Left lung (tissue), 10 donors: ENCODE measurements around the gene ATOX1. TPM values are rescaled to one million over a fixed set of nuclear protein-coding genes. Genes with fewer than 3 reads are reported as not detected.
"Not testable (repeated sequence)": the region's sequence is repeated elsewhere in the genome, so short reads cannot be mapped to it uniquely, and the experiment has no call there.

Experiments
- ATAC-seq: fragments of 200-7000 bp; cut with Tn5 transposase; one replicate; pipeline ENCODE4 v1.9.1; 2020; ENCODE audit warnings: moderate library complexity
- DNase-seq, 4 donors: peaks; one replicate each; pipeline ENCODE4 v3.0.0-alpha.2; 2013 to 2020
- H3K27ac ChIP-seq, 2 donors: fragments of 200-600 bp; sonication (generic) in 1 of 2; one replicate each; pipeline versions ENCODE4 v1.5.0 to v1.8.0; 2020 to 2021
- H3K27me3 ChIP-seq, 2 donors: fragments of 200-600 bp; sonication (generic) in 1 of 2; one replicate each; pipeline versions ENCODE4 v1.5.0 to v1.8.0; 2020 to 2021
- H3K36me3 ChIP-seq, 2 donors: fragments of 200-600 bp; sonication (generic) in 1 of 2; one replicate each; pipeline versions ENCODE4 v1.5.0 to v1.8.0; 2020 to 2021
- H3K4me1 ChIP-seq, 2 donors: fragments of 200-600 bp; one replicate each; pipeline ENCODE4 v1.8.0; 2021
- H3K4me3 ChIP-seq, 2 donors: fragments of 200-600 bp; sonication (generic) in 1 of 2; one replicate each; pipeline versions ENCODE4 v1.5.0 to v1.8.0; 2020 to 2021; ENCODE audit warnings: mild to moderate bottlenecking in 1 of 2
- H3K9me3 ChIP-seq, 2 donors: fragments of 200-600 bp; sonication (generic) in 1 of 2; one replicate each; pipeline versions ENCODE4 v1.5.0 to v1.8.0; 2020 to 2021
- intact Hi-C, 2 donors: fragments of 100-400 bp; cut with DNase I; formaldehyde crosslinking; loops; one replicate each; pipeline versions ENCODE4 v1.11.2 to v1.14.2; 2022
- polyA plus RNA-seq, 6 donors: library from polyadenylated mRNA; unstranded; fragments of 120-200 nt; gene quantifications; one replicate each; pipeline ENCODE4 v1.2.1, GENCODE V29; 2013; ENCODE audit not compliant: insufficient read length in 6 of 6
- total RNA-seq, 2 donors: library from RNA; stranded (reverse); fragmentation: NEBNext Ultra II Directional; extraction: Animal tissue kit (Norgen Biotek cat#: 25700); gene quantifications; one replicate each; pipeline ENCODE4 v1.2.1, GENCODE V29; 2021
- TF ChIP-seq, protein P1 (sequence below), 2 donors: fragments of 200-600 bp; sonication (generic) in 1 of 2; IDR thresholded peaks; one replicate each; pipeline versions ENCODE4 v1.5.0 to v1.8.0; 2021; ENCODE audit warnings: antibody characterized with exemption in 2 of 2
- donor health status: DM: no; HTN: yes; CAD: no.
- donor health status: DM: no; HTN: no; CAD: no.

Gene ATOX1
- total and polyA plus RNA-seq, 8 donors = 58.4 to 89.7 (median 73.2) TPM

GRCh38 chr5:151735646-151736045 is 22.8 kb downstream of the ATOX1 start:
- peaks cover 7 to 8% of the 10 kb centered on the region in 2 donors for H3K4me1 ChIP-seq
- H3K27me3 ChIP-seq = no peaks in the 10 kb centered on the region
- no peaks in the 10 kb centered on the region for H3K36me3 ChIP-seq
- no peak for ATAC-seq
- DNase-seq = no peak
- H3K27ac ChIP-seq = no peak overlapping the region
- no peak overlapping the region for H3K4me3 ChIP-seq
- intact Hi-C loops = no loop called here
- no peaks in the 10 kb centered on the region for H3K9me3 ChIP-seq
- TF ChIP-seq, protein P1, sequence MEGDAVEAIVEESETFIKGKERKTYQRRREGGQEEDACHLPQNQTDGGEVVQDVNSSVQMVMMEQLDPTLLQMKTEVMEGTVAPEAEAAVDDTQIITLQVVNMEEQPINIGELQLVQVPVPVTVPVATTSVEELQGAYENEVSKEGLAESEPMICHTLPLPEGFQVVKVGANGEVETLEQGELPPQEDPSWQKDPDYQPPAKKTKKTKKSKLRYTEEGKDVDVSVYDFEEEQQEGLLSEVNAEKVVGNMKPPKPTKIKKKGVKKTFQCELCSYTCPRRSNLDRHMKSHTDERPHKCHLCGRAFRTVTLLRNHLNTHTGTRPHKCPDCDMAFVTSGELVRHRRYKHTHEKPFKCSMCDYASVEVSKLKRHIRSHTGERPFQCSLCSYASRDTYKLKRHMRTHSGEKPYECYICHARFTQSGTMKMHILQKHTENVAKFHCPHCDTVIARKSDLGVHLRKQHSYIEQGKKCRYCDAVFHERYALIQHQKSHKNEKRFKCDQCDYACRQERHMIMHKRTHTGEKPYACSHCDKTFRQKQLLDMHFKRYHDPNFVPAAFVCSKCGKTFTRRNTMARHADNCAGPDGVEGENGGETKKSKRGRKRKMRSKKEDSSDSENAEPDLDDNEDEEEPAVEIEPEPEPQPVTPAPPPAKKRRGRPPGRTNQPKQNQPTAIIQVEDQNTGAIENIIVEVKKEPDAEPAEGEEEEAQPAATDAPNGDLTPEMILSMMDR (IDR thresholded peaks at IDR 0.05) = no peak

DNA sequence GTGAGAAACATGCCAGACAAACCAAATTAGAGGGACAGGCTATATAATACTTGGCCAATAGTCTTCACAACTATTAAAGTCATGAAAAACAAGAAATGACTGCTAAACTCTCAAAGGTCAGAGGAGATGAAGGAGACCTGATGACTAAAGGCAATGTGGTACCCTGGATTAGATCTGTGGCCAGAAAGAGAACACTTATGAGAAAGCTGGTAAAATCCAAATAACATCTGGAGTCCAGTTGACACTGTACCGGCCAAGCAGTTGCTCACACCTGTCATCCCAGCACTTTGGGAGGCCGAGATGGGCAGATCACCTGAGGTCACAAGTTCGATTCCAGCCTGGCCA is 24.4 kb downstream of the ATOX1 start:
- no peaks in the 10 kb centered on the region for H3K36me3 ChIP-seq
- intact Hi-C loops = no loop called here
- TF ChIP-seq, protein P1 (IDR thresholded peaks at IDR 0.05) = no peak
- no peak overlapping the region for H3K4me3 ChIP-seq
- H3K27ac ChIP-seq = no peak overlapping the region
- ATAC-seq (no peak), DNase-seq (no peak)
- no peaks in the 10 kb centered on the region for H3K27me3 ChIP-seq
- no peaks in the 10 kb centered on the region for H3K4me1 ChIP-seq
- H3K9me3 ChIP-seq = peaks cover 0 to 10% of the 10 kb centered on the region in 2 donors

GRCh38 chr5:151733358-151734063 is 24.9 kb downstream of the ATOX1 start:
- Histone ChIP-seq H3K27me3 (no peaks in the 10 kb centered on the region), H3K9me3 (peaks cover 0 to 10% of the 10 kb centered on the region in 2 donors), H3K4me1 (no peaks in the 10 kb centered on the region), H3K27ac (no peak overlapping the region), H3K36me3 (no peaks in the 10 kb centered on the region), H3K4me3 (no peak overlapping the region)
- DNase-seq = no peak
- TF ChIP-seq, protein P1 (IDR thresholded peaks at IDR 0.05) = no peak
- ATAC-seq = no peak
- intact Hi-C loops = no loop called here

DNA sequence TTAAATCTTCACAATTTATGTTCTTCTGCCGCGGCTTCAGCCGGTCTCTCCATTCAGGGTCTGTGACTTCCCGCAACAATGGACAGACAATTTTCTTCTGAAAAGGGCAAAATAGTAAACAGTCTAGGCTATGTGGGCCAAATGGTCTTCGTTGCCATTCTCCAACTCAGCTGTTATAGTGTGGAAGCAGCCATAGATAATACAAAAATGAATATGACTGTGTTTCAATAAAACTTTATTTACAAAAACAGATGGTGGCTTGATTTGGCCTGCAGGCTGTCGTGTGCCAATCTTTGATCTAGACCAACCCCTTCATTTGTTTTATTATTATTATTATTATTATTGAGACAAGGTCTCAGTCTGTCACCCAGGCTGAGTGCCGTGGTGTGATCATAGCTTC is 28.1 kb downstream of the ATOX1 start:
- TF ChIP-seq, protein P1 (IDR thresholded peaks at IDR 0.05) = no peak
- Histone ChIP-seq H3K27ac (no peak overlapping the region), H3K27me3 (no peaks in the 10 kb centered on the region), H3K4me1 (no peaks in the 10 kb centered on the region), H3K9me3 (peaks cover 0 to 10% of the 10 kb centered on the region in 2 donors), H3K4me3 (no peak overlapping the region), H3K36me3 (no peaks in the 10 kb centered on the region)
- no peak for ATAC-seq
- intact Hi-C loops = no loop called here
- DNase-seq = no peak

DNA sequence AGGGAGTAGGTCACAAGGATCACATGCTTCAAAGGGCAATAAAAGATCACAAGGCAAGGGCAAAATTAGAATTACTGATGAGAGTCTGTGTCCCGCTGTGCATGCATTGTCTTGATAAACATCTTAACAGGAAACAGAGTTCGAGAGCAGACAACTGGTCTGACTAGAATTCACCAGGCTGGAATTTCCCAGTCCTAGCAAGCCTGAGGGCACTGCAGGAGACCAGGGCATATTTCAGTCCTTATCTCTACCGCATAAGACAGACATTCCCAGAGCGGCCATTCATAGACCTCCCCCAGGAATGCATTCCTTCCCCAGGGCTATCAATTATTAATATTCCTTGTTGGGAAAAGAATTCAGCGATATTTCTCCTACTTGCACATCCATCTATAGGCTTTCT is 28.8 kb downstream of the ATOX1 start:
- H3K4me1 ChIP-seq, H3K4me3 ChIP-seq, H3K27me3 ChIP-seq, H3K36me3 ChIP-seq, DNase-seq, H3K27ac ChIP-seq, ATAC-seq, intact Hi-C loops: not testable (repeated sequence)
- peaks cover 0 to 10% of the 10 kb centered on the region in 2 donors for H3K9me3 ChIP-seq

DNA sequence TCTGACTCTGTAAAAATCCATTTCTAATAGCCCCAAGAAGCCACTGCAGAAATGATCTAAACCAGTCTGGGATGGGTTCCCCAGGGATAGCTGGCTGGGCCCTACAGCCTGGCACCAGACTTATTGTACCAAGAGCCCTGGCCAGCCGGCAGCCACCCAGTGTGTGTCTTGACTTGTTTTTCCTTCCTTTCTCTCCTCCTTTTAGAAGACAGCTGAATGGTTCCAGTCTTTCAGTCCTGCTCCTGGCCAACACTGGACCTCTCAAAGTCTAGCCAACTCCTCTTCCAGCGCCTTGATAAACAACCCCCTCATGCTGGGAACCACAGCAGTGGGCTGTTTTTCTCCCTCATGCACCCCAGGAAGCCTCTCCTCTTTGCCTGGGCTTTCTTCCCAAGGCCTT is 34.1 kb downstream of the ATOX1 start:
- no peaks in the 10 kb centered on the region for H3K27me3 ChIP-seq
- ATAC-seq = no peak
- H3K4me1 ChIP-seq = peaks cover 0 to 23% of the 10 kb centered on the region in 2 donors
- DNase-seq = no peak
- peaks cover 0 to 3% of the 10 kb centered on the region in 2 donors for H3K9me3 ChIP-seq
- TF ChIP-seq, protein P1 (IDR thresholded peaks at IDR 0.05) = no peak
- intact Hi-C loops = loop anchor here in 1 of 2 donors (5.0 kb wide), 1 partner anchor 62 kb away; no protein-coding TSS in a partner anchor
- no peak overlapping the region for H3K27ac ChIP-seq
- no peaks in the 10 kb centered on the region for H3K36me3 ChIP-seq
- no peak overlapping the region for H3K4me3 ChIP-seq
